Right lobe of liver (tissue), 6 donors: ENCODE measurements around the gene ING5. TPM values are rescaled to one million over a fixed set of nuclear protein-coding genes. Genes with fewer than 3 reads are reported as not detected.

ENCODE experiments used
- ATAC-seq, 4 donors: fragments of 200-7000 bp; cut with Tn5 transposase; one replicate each; pipeline ENCODE4 v1.9.1; 2020; ENCODE audit warnings: mild to moderate bottlenecking in 4 of 4, moderate library complexity in 4 of 4
- DNase-seq, 3 donors: peaks; one replicate each; pipeline ENCODE4 v3.0.0-alpha.2; 2020
- H3K27ac ChIP-seq, 3 donors: fragments of 200-600 bp; one replicate each; pipeline ENCODE4 v1.8.0; 2022
- H3K27me3 ChIP-seq, 2 donors: fragments of 200-600 bp; one replicate each; pipeline ENCODE4 v1.8.0; 2022
- H3K36me3 ChIP-seq, 4 donors: fragments of 200-600 bp; sonication (generic) in 1 of 4; one replicate each; pipeline versions ENCODE4 v1.5.1 to v1.8.0; 2017 to 2022; ENCODE audit warnings: control low read depth in 1 of 4
- H3K4me1 ChIP-seq, 4 donors: fragments of 200-600 bp; sonication (generic) in 1 of 4; one replicate each; pipeline versions ENCODE4 v1.5.1 to v1.8.0; 2017 to 2022; ENCODE audit warnings: control low read depth in 1 of 4
- H3K4me3 ChIP-seq, 3 donors: fragments of 200-600 bp; one replicate each; pipeline ENCODE4 v1.8.0; 2022
- H3K9me3 ChIP-seq, 4 donors: fragments of 200-600 bp; sonication (generic) in 1 of 4; one replicate each; pipeline versions ENCODE4 v1.5.1 to v1.8.0; 2017 to 2022; ENCODE audit warnings: control low read depth in 1 of 4
- POLR2A ChIP-seq: fragments of 450-650 bp; IDR thresholded peaks from one replicate; pipeline ENCODE4 v1.6.1; 2017; ENCODE audit warnings: antibody characterized with exemption, mild to moderate bottlenecking
- WGBS: methylation state at CpG from one replicate; pipeline ENCODE4 v1.1.6; 2018; ENCODE audit warnings: low coverage, low lambda C conversion rate; ENCODE audit not compliant: insufficient coverage; ENCODE audit errors: missing lambda C conversion rate; 5-methylcytosine and 5-hydroxymethylcytosine counted together
- intact Hi-C, 2 donors: fragments of 100-400 bp; cut with DNase I; formaldehyde crosslinking; loops; one replicate each; pipeline versions ENCODE4 v1.11.2 to v1.14.1; 2022
- total RNA-seq, 6 experiments: library from RNA; depleted of rRNA in 2 of 6; stranded (reverse); fragments of >200 nt in 2 of 6; fragmentation: NEBNext Ultra II Directional in 3 of 6; extraction: Animal tissue kit (Norgen Biotek cat#: 25700) in 3 of 6; gene quantifications; one replicate each; pipeline versions ENCODE4 v1.1.0 to v1.2.4, GENCODE V29; 2016 to 2023
- TF ChIP-seq, protein P1 (sequence below), 4 donors: fragments of 200-600 bp in 3 of 4; fragments of 450-650 bp in 1 of 4; IDR thresholded peaks; one replicate each; pipeline versions ENCODE4 v1.5.1 to v1.8.0; 2016 to 2022; ENCODE audit warnings: antibody characterized with exemption in 4 of 4, mild to moderate bottlenecking in 2 of 4
- donor health status: DM: no; HTN: yes; CAD: no.
- donor health status: DM: no; HTN: no; CAD: no.
- donor health status: DM: no; HTN: no; CAD: no.
- donor health status: DM: no; HTN: yes; CAD: no.
- donor health status: DM: no; HTN: yes; CAD: no.

The ING5 gene
- total RNA-seq, 6 experiments from 2014 or later = 8.2 to 20.3 (median 13.0) TPM

DNA sequence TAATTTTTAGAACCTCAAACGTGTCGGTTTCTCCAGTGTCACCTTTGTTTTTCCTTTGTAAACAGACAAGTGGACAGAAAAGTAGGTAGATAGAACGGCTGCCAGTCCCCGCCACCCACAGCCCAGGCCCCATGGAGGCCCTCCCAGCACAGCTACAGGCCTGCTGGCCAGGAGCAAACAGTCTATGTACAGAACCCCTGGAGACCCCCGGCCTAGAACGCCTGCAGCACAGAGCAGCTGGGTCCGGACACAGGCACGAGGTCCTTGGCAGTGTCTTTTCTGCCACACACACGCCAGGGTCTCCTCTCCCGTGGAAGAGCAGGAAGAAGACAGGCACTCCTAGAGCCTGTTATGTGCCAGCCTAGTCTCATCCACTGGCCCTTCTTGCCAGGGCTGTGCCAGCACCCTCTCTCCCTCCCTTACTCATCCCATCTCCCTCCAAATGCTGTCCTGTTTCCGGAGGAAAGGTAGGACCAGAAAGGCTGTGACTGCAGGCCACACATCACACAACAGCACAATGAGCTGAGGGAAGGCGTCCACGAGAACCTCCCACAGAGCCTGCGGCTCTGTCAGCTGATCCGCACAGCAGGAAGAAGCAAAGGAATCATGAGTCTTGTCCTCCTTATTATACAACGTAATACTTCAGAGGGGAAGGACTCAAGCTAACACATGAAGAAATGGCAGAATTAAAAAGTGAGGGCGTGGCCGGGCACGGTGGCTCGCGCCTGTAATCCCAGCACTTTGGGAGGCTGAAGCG, 22.9 kb upstream of the ING5 start:
- intact Hi-C loops = no loop called here
- peaks cover 0 to 4% (median 0%) of the 10 kb centered on the region in 4 donors for H3K36me3 ChIP-seq

DNA sequence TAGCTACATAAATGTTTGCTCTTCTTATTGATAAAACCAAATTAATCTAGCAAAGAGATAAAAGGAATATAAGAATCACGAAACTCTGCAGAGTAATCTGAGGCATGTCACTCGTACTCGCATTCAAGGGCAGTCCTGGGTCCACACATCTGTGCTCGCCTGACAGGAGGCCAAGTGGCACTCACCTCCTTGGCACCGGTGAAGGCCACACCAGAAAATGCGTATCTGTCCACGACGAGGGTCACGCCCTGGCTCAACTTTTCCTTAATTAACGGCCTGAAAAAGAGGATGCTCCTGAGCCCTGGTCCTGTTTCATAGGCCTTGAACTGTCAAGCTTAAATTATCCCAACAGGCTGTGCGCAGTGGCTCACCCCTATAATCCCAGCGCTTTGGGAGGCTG, 21.8 kb upstream of the ING5 start:
- H3K27me3 ChIP-seq = no peaks in the 10 kb centered on the region
- H3K4me1 ChIP-seq = no peaks in the 10 kb centered on the region
- no peak for TF ChIP-seq POLR2A
- TF ChIP-seq, protein P1, sequence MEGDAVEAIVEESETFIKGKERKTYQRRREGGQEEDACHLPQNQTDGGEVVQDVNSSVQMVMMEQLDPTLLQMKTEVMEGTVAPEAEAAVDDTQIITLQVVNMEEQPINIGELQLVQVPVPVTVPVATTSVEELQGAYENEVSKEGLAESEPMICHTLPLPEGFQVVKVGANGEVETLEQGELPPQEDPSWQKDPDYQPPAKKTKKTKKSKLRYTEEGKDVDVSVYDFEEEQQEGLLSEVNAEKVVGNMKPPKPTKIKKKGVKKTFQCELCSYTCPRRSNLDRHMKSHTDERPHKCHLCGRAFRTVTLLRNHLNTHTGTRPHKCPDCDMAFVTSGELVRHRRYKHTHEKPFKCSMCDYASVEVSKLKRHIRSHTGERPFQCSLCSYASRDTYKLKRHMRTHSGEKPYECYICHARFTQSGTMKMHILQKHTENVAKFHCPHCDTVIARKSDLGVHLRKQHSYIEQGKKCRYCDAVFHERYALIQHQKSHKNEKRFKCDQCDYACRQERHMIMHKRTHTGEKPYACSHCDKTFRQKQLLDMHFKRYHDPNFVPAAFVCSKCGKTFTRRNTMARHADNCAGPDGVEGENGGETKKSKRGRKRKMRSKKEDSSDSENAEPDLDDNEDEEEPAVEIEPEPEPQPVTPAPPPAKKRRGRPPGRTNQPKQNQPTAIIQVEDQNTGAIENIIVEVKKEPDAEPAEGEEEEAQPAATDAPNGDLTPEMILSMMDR (IDR thresholded peaks at IDR 0.05) = no peak
- H3K27ac ChIP-seq = no peak overlapping the region
- ATAC-seq = no peak
- intact Hi-C loops = no loop called here
- WGBS = 89% methylated on average over 10 of the region's 12 CpGs
- no peak overlapping the region for H3K4me3 ChIP-seq
- no peaks in the 10 kb centered on the region for H3K9me3 ChIP-seq
- peaks cover 0 to 4% (median 0%) of the 10 kb centered on the region in 4 donors for H3K36me3 ChIP-seq
- no peak for DNase-seq

More for the DNA sequence above, 22.9 kb upstream of the ING5 start:
- DNase-seq = no peak
- Histone ChIP-seq H3K4me1 (no peaks in the 10 kb centered on the region), H3K4me3 (no peak overlapping the region), H3K27ac (no peak overlapping the region), H3K9me3 (no peaks in the 10 kb centered on the region), H3K27me3 (no peaks in the 10 kb centered on the region)
- TF ChIP-seq POLR2A = no peak
- TF ChIP-seq, protein P1 (IDR thresholded peaks at IDR 0.05) = no peak
- WGBS = 88% methylated on average over 13 of the region's 22 CpGs
- ATAC-seq = no peak

- no peaks in the 10 kb centered on the region for H3K9me3 ChIP-seq
- peaks cover 0 to 5% (median 0%) of the 10 kb centered on the region in 4 donors for H3K4me1 ChIP-seq
- ATAC-seq (peak in 2 of 4 donors; percentile 17 to 95), DNase-seq (no peak)
- no peaks in the 10 kb centered on the region for H3K27me3 ChIP-seq
- peaks cover 0 to 4% (median 0%) of the 10 kb centered on the region in 4 donors for H3K36me3 ChIP-seq
- no peak overlapping the region for H3K4me3 ChIP-seq
- 82% methylated on average over 9 of the region's 14 CpGs for WGBS
- no peak for TF ChIP-seq POLR2A
- H3K27ac ChIP-seq = no peak overlapping the region
- intact Hi-C loops = no loop called here
Observed at GRCh38 chr2:241680827-241681599, 20.8 kb upstream of the ING5 start.

- intact Hi-C loops = no loop called here
- no peak for DNase-seq
- ATAC-seq = peak in 1 of 4 donors; percentile 1
- peak overlapping the region; percentile 93 to 96 (median 94) for H3K4me3 ChIP-seq
- peaks cover 0 to 14% (median 0%) of the 10 kb centered on the region in 4 donors for H3K36me3 ChIP-seq
- H3K27ac ChIP-seq = peak overlapping the region in 2 of 3 donors; percentile 26 to 97
- TF ChIP-seq POLR2A = no peak
- TF ChIP-seq, protein P1 (IDR thresholded peaks at IDR 0.05) = no peak
- no peaks in the 10 kb centered on the region for H3K27me3 ChIP-seq
- 1% methylated on average over 26 of the region's 37 CpGs for WGBS
- H3K4me1 ChIP-seq = peaks cover 0 to 15% (median 8%) of the 10 kb centered on the region in 4 donors
- no peaks in the 10 kb centered on the region for H3K9me3 ChIP-seq
Observed at GRCh38 chr2:241686324-241686649, 15.6 kb upstream of the ING5 start.
